ENCODE data around the gene CMIP.
"Not testable (repeated sequence)": the region's sequence is repeated elsewhere in the genome, so short reads cannot be mapped to it uniquely, and the experiment has no call there.

The CMIP gene

GRCh38 chr16:81519301-81520150 lies 74.9 kb downstream of the CMIP start:
- no peak for DNase-seq

- no peak for DNase-seq
Observed at GRCh38 chr16:81520151-81520470, 75.5 kb downstream of the CMIP start.

GRCh38 chr16:81520560-81521135 lies 76.0 kb downstream of the CMIP start:
- DNase-seq: no peak

- no peak for DNase-seq
Observed at GRCh38 chr16:81521141-81521626, 76.6 kb downstream of the CMIP start.

GRCh38 chr16:81522108-81522701 lies 77.6 kb downstream of the CMIP start:
- DNase-seq: no peak

- not testable (repeated sequence) for DNase-seq
Observed at GRCh38 chr16:81522851-81523250, 78.2 kb downstream of the CMIP start.

GRCh38 chr16:81523387-81524115 lies 78.9 kb downstream of the CMIP start:
- DNase-seq: no peak

- DNase-seq: no peak
Observed at GRCh38 chr16:81524382-81524781, 79.8 kb downstream of the CMIP start.

GRCh38 chr16:81524885-81525284 lies 80.3 kb downstream of the CMIP start:
- not testable (repeated sequence) for DNase-seq

GRCh38 chr16:81526199-81526598 lies 81.6 kb downstream of the CMIP start:
- DNase-seq: no peak

GRCh38 chr16:81526935-81527334 lies 82.3 kb downstream of the CMIP start:
- DNase-seq: no peak

- no peak for DNase-seq
Observed at GRCh38 chr16:81527477-81528178, 83.0 kb downstream of the CMIP start.

- DNase-seq: no peak
Observed at GRCh38 chr16:81528256-81528655, 83.6 kb downstream of the CMIP start.

- DNase-seq: no peak
Observed at GRCh38 chr16:81530296-81530721, 85.7 kb downstream of the CMIP start.

- no peak for DNase-seq
Observed at GRCh38 chr16:81530814-81531213, 86.2 kb downstream of the CMIP start.

- DNase-seq: no peak
Observed at GRCh38 chr16:81531419-81531821, 86.8 kb downstream of the CMIP start.

GRCh38 chr16:81532491-81533174 lies 88.0 kb downstream of the CMIP start:
- DNase-seq: no peak

- no peak for DNase-seq
Observed at GRCh38 chr16:81533175-81533507, 88.5 kb downstream of the CMIP start.

GRCh38 chr16:81535679-81536360 lies 91.2 kb downstream of the CMIP start:
- DNase-seq: no peak

- DNase-seq: no peak
Observed at GRCh38 chr16:81536648-81537047, 92.0 kb downstream of the CMIP start.

- no peak for DNase-seq
Observed at GRCh38 chr16:81537721-81538561, 93.3 kb downstream of the CMIP start.

Measured in DMS153 (cell line).